ENCODE data around the gene PEX3. TPM values are rescaled to one million over a fixed set of nuclear protein-coding genes. Genes with fewer than 3 reads are reported as not detected.
A peak's percentile ranks its signal among the peaks of the same experiment; 100 is the strongest.

Gene PEX3
- total and polyA plus RNA-seq, 2 donors (not counting 1 experiment from before 2014, with no cell fraction given): 9.3 to 23.2 TPM

- ChIA-PET CTCF (interaction anchor here (0.7 to 1.7 kb wide), 4 partner anchors 17 to 757 kb away, joined by 3 to 5 read pairs (median 4); partner anchors contain the start of gene FUCA2), POLR2A (interaction anchor here (0.9 to 1.9 kb wide), 3 partner anchors 61 to 503 kb away, joined by 3 to 10 read pairs (median 4); partner anchors contain the start of genes FUCA2 and LTV1)
- Mint-ChIP-seq H3K4me1 (peaks cover 33% of the 10 kb centered on the region), H3K9me3 (ENCODE audit: insufficient read depth) (no peaks in the 10 kb centered on the region), H3K27me3 (no peaks in the 10 kb centered on the region), H3K4me3 (peak overlapping the region; percentile 95), H3K27ac (peak overlapping the region; percentile 94)
- H3K4me1 ChIP-seq (ENCODE audit: control insufficient read depth in 2 of 2, insufficient read depth in 2 of 2, low read length in 2 of 2): peaks cover 15 to 18% of the 10 kb centered on the region in 2 donors
- H3K36me3 ChIP-seq (replicated peaks in 1 of 2; ENCODE audit: control extremely low read depth in 1 of 2, control insufficient read depth in 1 of 2, extremely low read depth in 1 of 2, insufficient read depth in 2 of 2, low read length in 1 of 2): no peaks in the 10 kb centered on the region
- H4K20me1 ChIP-seq (ENCODE audit: control insufficient read depth, insufficient read depth, low read length, poor library complexity, severe bottlenecking): no peaks in the 10 kb centered on the region
- intact Hi-C loops (cut with micrococcal nuclease): loop anchor here (1.0 to 10.0 kb wide), 9 partner anchors 86 to 1303 kb away; partner anchors contain the start of genes AIG1, LTV1, NMBR and SF3B5
- peak overlapping the region; percentile 69 to 95 (median 87) for H3K4me3 ChIP-seq (ENCODE audit: control extremely low read depth in 1 of 5, extremely low read depth in 1 of 5, insufficient read depth in 1 of 5, low read depth in 2 of 5, low read length in 4 of 5)
- H3K4me2 ChIP-seq (replicated peaks; ENCODE audit: low read depth, low read length, poor library complexity, severe bottlenecking): peak overlapping the region; percentile 87
- WGBS (ENCODE audit: insufficient coverage): no CpG with 5 or more reads among the region's 19 CpGs
- H3K9ac ChIP-seq (ENCODE audit: low read length): peak overlapping the region; percentile 81
- TF ChIP-seq EZH2 (IDR thresholded peaks at IDR 0.05; ENCODE audit: borderline replicate concordance, insufficient read depth, low read depth, low read length, poor library complexity, severe bottlenecking) (no peak), CTCF (IDR thresholded peaks at IDR 0.05) (no peak)
- H3K9me3 ChIP-seq (ENCODE audit: control extremely low read depth in 1 of 3, control insufficient read depth in 2 of 3, insufficient read depth in 1 of 3, low read length in 2 of 3): no peaks in the 10 kb centered on the region
- ATAC-seq (ENCODE audit: low read depth): no peak
- H2AFZ ChIP-seq (ENCODE audit: insufficient read depth, low read depth, low read length, poor library complexity, severe bottlenecking): peak overlapping the region; percentile 98
- H3K79me2 ChIP-seq (ENCODE audit: control insufficient read depth, insufficient read depth, low read length): peaks cover 24% of the 10 kb centered on the region
- H3K27ac ChIP-seq (ENCODE audit: low read length in 2 of 2): peak overlapping the region; percentile 59 to 82
- peak; percentile 73 for DNase-seq
- H3K27me3 ChIP-seq (replicated peaks in 1 of 4; ENCODE audit: control extremely low read depth in 1 of 4, control insufficient read depth in 3 of 4, insufficient read depth in 4 of 4, low read length in 3 of 4): no peaks in the 10 kb centered on the region
Observed at GRCh38 chr6:143449714-143450452, 722 bp upstream of the PEX3 start.

- H3K4me3 Mint-ChIP-seq: peak overlapping the region; percentile 95
- ATAC-seq (ENCODE audit: low read depth) (no peak), DNase-seq (no peak)
- no peaks in the 10 kb centered on the region for H3K9me3 Mint-ChIP-seq (ENCODE audit: insufficient read depth)
- Histone ChIP-seq H3K36me3 (replicated peaks in 1 of 2; ENCODE audit: control extremely low read depth in 1 of 2, control insufficient read depth in 1 of 2, extremely low read depth in 1 of 2, insufficient read depth in 2 of 2, low read length in 1 of 2) (peaks cover 0 to 2% of the 10 kb centered on the region in 2 experiments), H3K27ac (ENCODE audit: low read length in 2 of 2) (peak overlapping the region; percentile 59 to 82), H3K4me1 (ENCODE audit: control insufficient read depth in 2 of 2, insufficient read depth in 2 of 2, low read length in 2 of 2) (peaks cover 15 to 18% of the 10 kb centered on the region in 2 donors), H2AFZ (ENCODE audit: insufficient read depth, low read depth, low read length, poor library complexity, severe bottlenecking) (peak overlapping the region; percentile 98), H3K9me3 (ENCODE audit: control extremely low read depth in 1 of 3, control insufficient read depth in 2 of 3, insufficient read depth in 1 of 3, low read length in 2 of 3) (no peaks in the 10 kb centered on the region), H4K20me1 (ENCODE audit: control insufficient read depth, insufficient read depth, low read length, poor library complexity, severe bottlenecking) (no peaks in the 10 kb centered on the region), H3K4me2 (replicated peaks; ENCODE audit: low read depth, low read length, poor library complexity, severe bottlenecking) (peak overlapping the region; percentile 87), H3K9ac (ENCODE audit: low read length) (peak overlapping the region; percentile 81), H3K27me3 (replicated peaks in 1 of 4; ENCODE audit: control extremely low read depth in 1 of 4, control insufficient read depth in 3 of 4, insufficient read depth in 4 of 4, low read length in 3 of 4) (no peaks in the 10 kb centered on the region), H3K4me3 (ENCODE audit: control extremely low read depth in 1 of 5, extremely low read depth in 1 of 5, insufficient read depth in 1 of 5, low read depth in 2 of 5, low read length in 4 of 5) (peak overlapping the region; percentile 69 to 88 (median 83)), H3K79me2 (ENCODE audit: control insufficient read depth, insufficient read depth, low read length) (peaks cover 24% of the 10 kb centered on the region)
- H3K27me3 Mint-ChIP-seq: no peaks in the 10 kb centered on the region
- H3K27ac Mint-ChIP-seq: peak overlapping the region; percentile 94
- ChIA-PET CTCF (interaction anchor here (1.7 kb wide), 1 partner anchor 19 kb away, joined by 4 read pairs; no protein-coding TSS in a partner anchor), POLR2A (no interaction called here)
- no CpG with 5 or more reads among the region's 4 CpGs for WGBS (ENCODE audit: insufficient coverage)
- intact Hi-C loops (cut with micrococcal nuclease): loop anchor here (1.0 to 10.0 kb wide), 5 partner anchors 60 to 766 kb away; partner anchors contain the start of genes AIG1, FUCA2 and STX11
- no peak for TF ChIP-seq EZH2 (IDR thresholded peaks at IDR 0.05; ENCODE audit: borderline replicate concordance, insufficient read depth, low read depth, low read length, poor library complexity, severe bottlenecking)
- no peak for TF ChIP-seq CTCF (IDR thresholded peaks at IDR 0.05)
- H3K4me1 Mint-ChIP-seq: peaks cover 34% of the 10 kb centered on the region
Observed at GRCh38 chr6:143451531-143451930, 926 bp downstream of the PEX3 start.
